Uterus (tissue), 4 donors: Measurements from ENCODE around the gene NUBP1. TPM values are rescaled to one million over a fixed set of nuclear protein-coding genes. Genes with fewer than 3 reads are reported as not detected.

Experiments
- DNase-seq, 2 donors: peaks; one replicate each; pipeline ENCODE4 v3.0.0-alpha.2; 2019 to 2020
- H3K27ac ChIP-seq, 2 donors: fragments of 200-600 bp; sonication (generic); 1 replicate in 1 of 2; 2 replicates in 1 of 2; pipeline ENCODE4 v1.5.1; 2016 to 2018
- H3K27me3 ChIP-seq, 2 donors: fragments of 200-600 bp; sonication (generic); one replicate each; pipeline ENCODE4 v1.5.1; 2018 to 2019; ENCODE audit warnings: control low read depth in 1 of 2
- H3K36me3 ChIP-seq, 2 donors: fragments of 200-600 bp; sonication (generic); one replicate each; pipeline ENCODE4 v1.5.1; 2019; ENCODE audit warnings: control low read depth in 1 of 2
- H3K4me1 ChIP-seq, 2 donors: fragments of 200-600 bp; sonication (generic); one replicate each; pipeline ENCODE4 v1.5.1; 2018 to 2019; ENCODE audit warnings: control low read depth in 1 of 2
- H3K4me3 ChIP-seq, 2 donors: fragments of 200-600 bp; sonication (generic); 1 replicate in 1 of 2; 2 replicates in 1 of 2; pipeline ENCODE4 v1.5.1; 2018 to 2019; ENCODE audit warnings: mild to moderate bottlenecking in 1 of 2
- H3K9me3 ChIP-seq, 2 donors: fragments of 200-600 bp; sonication (generic); one replicate each; pipeline ENCODE4 v1.5.1; 2019; ENCODE audit warnings: control low read depth in 1 of 2
- CTCF ChIP-seq, 4 experiments: fragments of 200-600 bp in 2 of 4; fragments of 450-650 bp in 2 of 4; sonication (generic) in 2 of 4; IDR thresholded peaks; one replicate each; pipeline ENCODE4 v1.5.1; 2016 to 2019; ENCODE audit warnings: antibody characterized with exemption in 4 of 4, mild to moderate bottlenecking in 2 of 4, moderate library complexity in 1 of 4
- POLR2A ChIP-seq, 2 donors: fragments of 450-650 bp; IDR thresholded peaks; one replicate each; pipeline ENCODE4 v1.6.1; 2016; ENCODE audit warnings: antibody characterized with exemption in 2 of 2, mild to moderate bottlenecking in 1 of 2, moderate library complexity in 1 of 2
- intact Hi-C: fragments of 100-400 bp; cut with DNase I; formaldehyde crosslinking; loops from one replicate; pipeline ENCODE4 v1.15.1; 2023; ENCODE audit warnings: low total_unique reads
- total RNA-seq, 4 donors: library from RNA; depleted of rRNA in 3 of 4; stranded (reverse); fragments of >200 nt in 3 of 4; gene quantifications; one replicate each; pipeline versions ENCODE4 v1.1.0 to v1.2.4, GENCODE V29; 2014 to 2023
- donor health status: DM: yes; HTN: yes; CAD: no.

The NUBP1 gene
- total RNA-seq, 4 donors from 2014 or later = 13.8 to 46.2 (median 26.7) TPM

- Histone ChIP-seq H3K27ac (no peak overlapping the region), H3K4me1 (no peaks in the 10 kb centered on the region), H3K27me3 (no peaks in the 10 kb centered on the region), H3K9me3 (no peaks in the 10 kb centered on the region), H3K4me3 (no peak overlapping the region), H3K36me3 (no peaks in the 10 kb centered on the region)
- DNase-seq = no peak
- intact Hi-C loops = no loop called here
- no peak for TF ChIP-seq CTCF (IDR thresholded peaks at IDR 0.05)
- TF ChIP-seq POLR2A (IDR thresholded peaks at IDR 0.05) = no peak
Measured at GRCh38 chr16:10708969-10709368, 34.7 kb upstream of the NUBP1 start.

GRCh38 chr16:10728003-10728887 is 15.4 kb upstream of the NUBP1 start:
- Histone ChIP-seq H3K9me3 (no peaks in the 10 kb centered on the region), H3K36me3 (no peaks in the 10 kb centered on the region), H3K27ac (no peak overlapping the region), H3K4me1 (no peaks in the 10 kb centered on the region), H3K27me3 (no peaks in the 10 kb centered on the region), H3K4me3 (no peak overlapping the region)
- no peak for DNase-seq
- TF ChIP-seq POLR2A (IDR thresholded peaks at IDR 0.05) = no peak
- no peak for TF ChIP-seq CTCF (IDR thresholded peaks at IDR 0.05)
- intact Hi-C loops = no loop called here

- Histone ChIP-seq H3K27me3 (no peaks in the 10 kb centered on the region), H3K4me1 (no peaks in the 10 kb centered on the region), H3K27ac (no peak overlapping the region), H3K9me3 (no peaks in the 10 kb centered on the region), H3K36me3 (no peaks in the 10 kb centered on the region), H3K4me3 (no peak overlapping the region)
- DNase-seq = no peak
- intact Hi-C loops = no loop called here
- TF ChIP-seq POLR2A (IDR thresholded peaks at IDR 0.05) (no peak), CTCF (IDR thresholded peaks at IDR 0.05) (no peak)
Measured at GRCh38 chr16:10729104-10730048, 14.3 kb upstream of the NUBP1 start.

DNA sequence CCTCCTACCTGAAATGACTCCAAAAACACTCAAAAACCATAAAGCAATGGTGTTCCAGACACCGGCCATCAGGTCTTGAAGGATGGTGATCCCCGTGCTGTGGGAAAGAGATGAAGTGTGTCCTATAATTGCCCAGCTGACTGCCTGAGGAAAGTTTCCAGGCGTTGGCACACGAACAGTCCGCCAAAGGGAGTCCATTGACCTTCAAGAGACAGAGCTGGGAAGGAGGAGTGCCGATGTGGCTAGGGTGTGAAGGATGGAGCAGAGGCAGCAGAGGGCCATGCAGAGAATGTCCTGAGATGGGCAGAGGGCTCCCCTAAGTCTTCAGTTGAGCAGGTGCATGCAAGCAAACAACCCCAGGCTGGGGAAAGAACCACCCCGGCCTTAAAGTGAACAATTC is 11.9 kb upstream of the NUBP1 start:
- H3K4me1 ChIP-seq = no peaks in the 10 kb centered on the region
- no peaks in the 10 kb centered on the region for H3K36me3 ChIP-seq
- H3K27ac ChIP-seq = no peak overlapping the region
- intact Hi-C loops = no loop called here
- TF ChIP-seq CTCF (IDR thresholded peaks at IDR 0.05) (no peak), POLR2A (IDR thresholded peaks at IDR 0.05) (no peak)
- H3K4me3 ChIP-seq = no peak overlapping the region
- no peaks in the 10 kb centered on the region for H3K9me3 ChIP-seq
- no peak for DNase-seq
- H3K27me3 ChIP-seq = no peaks in the 10 kb centered on the region
